Left ventricle myocardium superior (tissue), 1 donor: ENCODE results near the gene AGTRAP. TPM values are rescaled to one million over a fixed set of nuclear protein-coding genes. Genes with fewer than 3 reads are reported as not detected.
A peak's percentile ranks its signal among the peaks of the same experiment; 100 is the strongest.

Source experiments
- ATAC-seq: fragments of 200-7000 bp; cut with Tn5 transposase; one replicate; pipeline ENCODE4 v1.9.1; 2020; ENCODE audit warnings: mild to moderate bottlenecking, moderate library complexity
- DNase-seq: peaks from one replicate; pipeline ENCODE4 v3.0.0-alpha.2; 2020
- intact Hi-C: fragments of 100-400 bp; cut with micrococcal nuclease; formaldehyde crosslinking; loops from one replicate; pipeline ENCODE4 v1.11.0; 2022
- total RNA-seq: library from RNA; stranded (reverse); fragmentation: NEBNext Ultra II Directional; extraction: Animal tissue kit (Norgen Biotek cat#: 25700); gene quantifications from one replicate; pipeline ENCODE4 v1.2.1, GENCODE V29; 2021
- donor health status: DM: no; HTN: yes; CAD: no; lungs with severe emphysema.

The AGTRAP gene
- total RNA-seq, 1 donor from 2014 or later: 13.4 TPM

- intact Hi-C loops: no loop called here
- DNase-seq: no peak
- no peak for ATAC-seq
These were observed 6.2 kb upstream of the AGTRAP start for GRCh38 chr1:11729498-11730428.

DNA sequence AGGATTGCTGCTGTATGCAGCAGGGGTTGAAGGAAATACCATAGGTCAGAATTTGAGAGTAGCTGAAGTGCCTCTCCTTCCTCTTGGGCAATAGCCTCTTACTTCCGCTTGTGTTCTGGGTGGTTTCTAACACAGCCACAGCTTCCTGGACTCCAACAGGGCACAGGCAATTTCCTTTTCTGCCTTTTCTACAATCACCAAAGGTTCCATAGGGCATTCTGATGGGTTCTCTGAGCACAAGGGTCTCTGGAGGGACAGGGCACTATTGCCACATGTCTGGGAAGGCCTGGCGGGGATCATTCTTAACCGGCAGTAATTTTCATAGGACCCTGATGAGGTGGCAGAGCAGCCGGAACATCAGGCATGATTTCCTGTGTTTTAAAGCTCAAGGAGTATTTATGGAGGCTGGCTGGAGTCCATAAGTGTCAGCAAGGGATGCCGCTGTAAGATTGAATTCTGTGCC, 5.5 kb upstream of the AGTRAP start:
- peak; percentile 45 for ATAC-seq
- no peak for DNase-seq
- intact Hi-C loops: no loop called here

GRCh38 chr1:11731691-11732283, 4.1 kb upstream of the AGTRAP start:
- intact Hi-C loops: no loop called here
- ATAC-seq (peak; percentile 70), DNase-seq (peak; percentile 85)

DNA sequence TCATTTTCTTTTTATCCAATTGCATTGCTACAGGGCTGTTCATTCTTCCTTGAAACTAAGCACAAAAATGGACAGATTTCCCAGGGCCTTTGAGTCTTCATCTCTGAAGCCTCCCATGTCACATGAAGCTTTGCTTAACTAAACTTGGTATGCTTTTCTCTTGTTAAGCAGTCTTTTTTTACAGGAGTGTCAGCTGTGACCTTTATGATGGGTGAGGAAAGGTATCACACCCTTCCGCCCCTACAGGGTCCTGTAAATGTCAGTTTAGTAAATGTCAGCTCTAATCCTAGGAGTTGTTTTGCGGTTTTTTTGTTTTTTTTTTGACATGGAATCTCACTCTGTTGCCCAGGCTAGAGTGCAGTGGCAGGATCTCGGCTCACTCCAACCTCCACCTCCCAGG, 2.6 kb upstream of the AGTRAP start:
- ATAC-seq (no peak), DNase-seq (no peak)
- intact Hi-C loops: no loop called here

DNA sequence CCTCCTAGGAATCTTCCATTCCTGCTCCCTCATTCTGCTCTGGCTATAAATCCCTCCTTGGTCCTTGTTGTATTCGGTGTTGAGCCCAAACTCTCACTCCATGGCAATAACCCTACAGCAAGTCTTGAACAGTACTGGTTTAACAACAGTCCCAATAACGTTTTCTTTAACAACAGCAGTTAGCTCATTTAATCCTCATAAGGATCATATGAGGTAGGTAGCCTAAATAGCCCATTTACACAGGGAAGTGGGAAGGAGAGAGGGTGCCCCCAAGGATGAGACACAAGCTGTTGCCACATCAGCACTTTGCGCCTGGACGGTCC, 444 bp upstream of the AGTRAP start:
- ATAC-seq: no peak
- intact Hi-C loops: no loop called here
- no peak for DNase-seq

DNA sequence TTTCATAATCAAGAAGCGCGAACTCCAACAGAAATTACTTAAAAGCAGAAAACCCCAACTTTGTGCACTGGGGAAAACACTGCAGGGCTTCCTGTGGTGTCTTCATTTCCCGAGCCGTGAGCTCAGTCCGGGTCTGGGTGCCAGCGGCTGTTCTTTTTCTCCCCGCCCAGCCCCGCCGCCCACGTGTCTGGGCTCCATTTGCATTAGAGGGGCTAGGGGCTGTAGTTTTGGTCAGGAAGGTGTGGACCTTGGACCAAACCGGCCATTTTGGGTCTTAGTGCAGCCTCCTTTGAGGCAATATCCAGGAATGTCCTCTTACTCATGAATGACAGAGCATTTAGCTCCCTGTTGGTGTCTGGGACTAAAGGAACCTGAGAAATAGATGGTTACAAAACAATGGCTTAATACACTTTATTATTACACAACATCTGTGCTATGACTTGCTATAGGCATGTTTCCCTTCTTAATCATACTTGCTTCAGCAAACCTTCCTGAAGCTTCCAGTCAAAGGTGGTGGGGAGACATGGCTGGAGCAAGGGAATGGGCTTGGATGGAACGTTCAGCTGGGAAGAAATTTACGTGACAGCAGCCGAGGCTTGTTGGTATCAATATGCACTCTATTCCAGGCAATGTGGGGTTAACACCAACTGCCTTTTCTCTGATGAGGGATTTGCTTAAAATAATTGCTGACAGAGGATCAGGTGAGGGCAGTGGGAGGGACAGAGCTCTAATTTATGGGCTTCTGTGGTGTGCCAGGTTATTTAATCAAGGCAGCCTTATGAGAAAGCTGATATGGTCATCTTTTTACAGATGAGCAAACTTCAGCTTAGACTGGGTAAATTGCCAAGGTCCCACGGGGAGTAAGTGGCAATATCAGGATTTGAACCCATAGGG, 1.1 kb downstream of the AGTRAP start:
- intact Hi-C loops: no loop called here
- DNase-seq (peak; percentile 75), ATAC-seq (peak; percentile 56)

DNA sequence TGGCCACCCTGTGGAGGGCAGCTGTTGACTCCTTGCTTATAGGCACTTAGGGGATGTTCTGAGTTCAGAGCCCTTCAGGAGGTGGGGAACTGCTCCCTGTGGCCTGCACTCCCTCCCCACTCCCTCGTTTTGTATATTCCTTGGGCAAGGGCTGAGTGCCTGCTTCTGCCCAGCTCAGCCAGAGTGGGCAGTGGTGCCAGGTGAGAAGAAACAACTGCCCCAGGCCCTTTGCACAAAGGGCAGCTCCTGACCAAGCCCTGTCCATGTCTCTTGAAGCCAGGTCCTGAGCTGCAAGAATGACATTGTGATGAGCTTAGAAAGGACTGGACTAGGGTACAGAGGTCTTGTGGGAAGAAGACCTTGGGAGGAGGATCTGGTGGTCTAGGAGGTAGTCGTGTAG, 2.2 kb downstream of the AGTRAP start:
- DNase-seq (no peak), ATAC-seq (no peak)
- intact Hi-C loops: no loop called here

GRCh38 chr1:11738783-11739182, 2.8 kb downstream of the AGTRAP start:
- intact Hi-C loops: no loop called here
- no peak for DNase-seq
- ATAC-seq: no peak

- ATAC-seq (no peak), DNase-seq (no peak)
- intact Hi-C loops: no loop called here
These were observed 4.6 kb downstream of the AGTRAP start for GRCh38 chr1:11740258-11741192.

DNA sequence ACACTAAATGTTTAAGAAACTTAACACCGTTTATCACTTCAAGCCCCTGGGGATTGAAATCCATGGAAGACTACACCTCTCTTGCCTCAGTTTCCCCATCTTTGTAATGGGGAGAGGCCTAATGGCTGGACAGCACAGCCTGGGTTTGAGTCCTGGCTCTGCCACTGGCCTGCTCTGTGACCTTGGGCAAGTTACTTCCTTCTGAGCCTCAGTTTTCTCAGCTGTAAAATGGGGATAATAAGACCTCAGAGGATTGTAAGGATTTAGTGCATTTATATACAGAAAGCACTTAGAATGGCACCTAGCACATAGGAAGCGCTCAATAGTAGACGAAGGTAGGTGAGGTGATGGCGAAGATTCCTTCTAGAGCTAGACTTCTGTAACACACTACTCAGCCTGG, 5.5 kb downstream of the AGTRAP start:
- DNase-seq: no peak
- ATAC-seq: no peak
- intact Hi-C loops: no loop called here

DNA sequence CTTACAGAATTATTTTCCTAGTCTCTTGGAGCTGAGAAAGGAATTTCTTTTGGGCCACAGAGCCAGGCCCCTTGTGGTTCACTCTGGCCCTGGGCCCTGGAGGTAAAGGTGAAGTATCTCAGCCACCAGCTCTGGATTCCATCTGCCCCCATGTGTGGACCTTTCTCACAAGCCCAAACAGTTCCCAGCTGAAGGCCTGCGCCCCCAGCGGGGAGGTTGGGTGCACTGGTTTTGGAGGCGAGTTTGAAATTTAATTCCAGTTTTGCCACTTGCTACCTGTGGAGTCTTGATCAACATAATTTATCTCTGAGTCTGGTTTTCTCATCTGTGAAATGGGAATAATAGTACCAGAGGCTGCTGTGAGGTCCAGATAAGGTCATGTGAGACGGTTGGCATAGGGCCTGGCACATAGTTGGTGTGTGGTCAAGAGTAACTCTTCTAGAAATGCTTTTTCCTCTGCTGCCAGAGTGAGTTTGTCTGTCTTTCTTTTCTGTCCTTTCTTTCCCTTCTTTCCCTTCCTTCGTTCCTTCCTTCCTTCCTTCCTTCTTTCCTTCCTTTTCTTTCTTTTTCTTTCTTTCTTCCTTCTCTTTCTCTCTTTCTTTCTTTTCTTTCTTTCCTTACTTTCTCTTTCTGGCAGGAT, 6.1 kb downstream of the AGTRAP start:
- DNase-seq (no peak), ATAC-seq (no peak)
- intact Hi-C loops: no loop called here

DNA sequence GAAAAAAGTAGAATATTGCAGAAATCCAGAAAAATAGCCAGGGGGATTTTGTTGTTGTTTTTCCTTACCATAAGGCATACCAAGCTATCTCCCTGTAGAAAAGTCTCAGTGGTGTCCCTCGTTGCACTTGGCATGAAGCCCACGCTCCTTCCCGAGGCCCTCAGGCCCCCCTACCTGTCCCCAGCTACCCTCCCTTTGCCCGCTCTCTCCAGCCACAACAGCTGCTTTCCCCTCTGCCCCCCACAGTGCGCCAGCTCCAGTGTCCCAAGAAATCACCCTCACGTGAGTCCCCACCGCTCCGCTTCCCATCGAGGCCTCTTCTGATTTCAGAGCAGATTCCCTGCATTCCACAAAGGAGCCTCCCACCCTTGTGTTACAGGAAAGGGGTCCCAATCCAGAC, 8.4 kb downstream of the AGTRAP start:
- ATAC-seq (no peak), DNase-seq (no peak)
- intact Hi-C loops: no loop called here

DNA sequence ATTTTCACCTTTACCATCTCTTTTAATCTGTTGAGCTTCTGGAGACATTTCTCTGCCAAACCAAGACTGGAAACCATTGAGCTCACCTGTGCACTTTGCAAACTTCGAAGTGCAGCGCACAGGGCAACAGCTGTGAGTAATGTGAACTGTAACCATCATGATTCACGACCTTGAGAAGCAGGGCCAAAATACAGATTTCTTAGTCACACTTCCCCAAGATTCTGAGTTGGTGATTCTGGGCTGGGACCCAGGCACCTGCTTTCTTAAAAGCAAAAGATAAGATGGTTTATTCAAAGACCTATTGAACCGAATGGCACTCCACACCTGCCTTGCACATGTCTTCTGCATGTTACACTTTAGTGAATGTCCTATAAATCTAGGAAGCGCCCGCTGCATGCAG, 10.2 kb downstream of the AGTRAP start:
- intact Hi-C loops: no loop called here
- DNase-seq (no peak), ATAC-seq (no peak)

- DNase-seq (peak; percentile 68), ATAC-seq (peak; percentile 77)
- intact Hi-C loops: no loop called here
These were observed 11.0 kb downstream of the AGTRAP start for GRCh38 chr1:11746795-11747487.

DNA sequence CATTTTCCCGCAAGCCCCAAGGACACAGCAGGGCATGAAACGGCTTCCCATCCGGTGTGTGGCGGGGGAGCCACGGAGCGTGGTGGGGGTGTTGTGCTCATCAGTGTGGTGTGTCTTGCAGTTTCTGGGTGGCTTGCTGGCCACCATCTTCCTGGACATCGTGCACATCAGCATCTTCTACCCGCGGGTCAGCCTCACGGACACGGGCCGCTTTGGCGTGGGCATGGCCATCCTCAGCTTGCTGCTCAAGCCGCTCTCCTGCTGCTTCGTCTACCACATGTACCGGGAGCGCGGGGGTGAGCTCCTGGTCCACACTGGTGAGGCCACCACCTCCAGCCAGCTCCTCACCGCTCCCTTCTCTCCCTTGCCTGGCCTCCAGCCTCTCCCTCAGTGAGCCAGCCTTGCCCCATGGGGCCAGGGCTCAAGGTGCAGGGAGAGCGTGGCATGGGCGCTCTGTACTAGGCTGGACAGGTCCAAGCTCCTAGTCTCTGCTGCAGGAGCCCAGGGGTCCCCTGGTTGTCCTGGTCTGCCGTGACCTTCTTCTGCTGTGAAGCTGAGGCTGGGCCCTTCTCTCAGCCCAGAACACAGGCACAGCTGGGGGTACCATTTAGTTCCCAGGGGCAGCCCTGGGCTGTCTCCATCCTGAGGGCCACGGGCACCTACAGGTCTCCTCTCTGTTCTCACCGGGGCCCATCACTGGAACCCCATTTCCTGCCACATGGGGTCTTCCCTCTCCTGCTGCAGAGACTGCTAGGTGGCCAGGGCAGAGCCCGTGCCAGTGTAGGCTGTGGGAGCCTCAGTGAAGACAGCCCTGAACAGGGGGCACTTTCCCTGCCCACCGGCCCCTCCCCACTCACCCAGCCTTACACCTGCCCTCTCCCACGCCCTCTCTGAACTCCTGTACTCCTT, 12.6 kb downstream of the AGTRAP start:
- no peak for DNase-seq
- intact Hi-C loops: no loop called here
- ATAC-seq: no peak

DNA sequence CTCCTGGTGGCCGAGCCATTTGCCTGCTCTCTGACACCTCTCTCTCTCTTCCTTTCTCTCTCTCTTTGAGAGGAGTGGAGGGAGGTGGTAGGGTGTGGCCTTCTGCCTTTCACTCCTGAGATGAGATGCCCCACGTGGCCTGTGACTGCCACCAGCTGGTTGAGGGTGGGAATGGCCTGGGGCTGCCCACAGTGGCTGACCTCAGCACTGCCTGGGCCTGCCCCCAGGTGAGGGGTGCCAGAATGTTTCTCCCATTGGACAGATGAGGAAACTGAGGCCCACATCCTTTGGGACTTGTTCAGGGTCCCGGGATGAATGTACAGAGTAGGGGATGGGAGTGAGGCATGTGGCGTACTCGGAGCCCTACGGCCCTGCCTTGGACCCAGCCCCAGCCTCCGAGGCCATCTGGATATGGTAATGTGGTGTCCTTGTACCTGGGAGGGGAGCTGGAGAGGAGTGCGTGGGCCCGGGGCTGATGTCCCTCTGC, 13.3 kb downstream of the AGTRAP start:
- ATAC-seq: peak; percentile 54
- intact Hi-C loops: no loop called here
- DNase-seq: peak; percentile 60

DNA sequence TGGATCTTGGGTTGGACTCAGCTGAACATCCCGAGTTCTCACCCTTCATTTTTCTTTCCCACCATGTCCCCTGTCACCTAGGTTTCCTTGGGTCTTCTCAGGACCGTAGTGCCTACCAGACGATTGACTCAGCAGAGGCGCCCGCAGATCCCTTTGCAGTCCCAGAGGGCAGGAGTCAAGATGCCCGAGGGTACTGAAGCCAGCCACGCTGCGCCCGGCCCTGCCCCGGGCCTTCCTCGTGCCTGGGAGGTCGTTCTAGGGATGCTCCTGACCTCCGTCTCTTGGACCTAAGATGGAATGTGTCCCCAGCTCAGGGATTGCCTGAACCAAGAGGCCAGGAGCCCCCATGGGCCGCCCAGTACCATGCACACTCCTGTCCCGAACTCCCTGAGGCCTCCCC, 14.1 kb downstream of the AGTRAP start:
- no peak for DNase-seq
- ATAC-seq: no peak
- intact Hi-C loops: no loop called here
